ENCODE measurements around the gene CD7.

The CD7 gene

GRCh38 chr17:82276938-82277337 is 40.5 kb downstream of the CD7 start:
- Histone ChIP-seq H3K4me1 (ENCODE audit: control insufficient read depth in 1 of 2, insufficient read depth in 2 of 2, low read length in 2 of 2) (peaks cover 30 to 32% of the 10 kb centered on the region in 2 donors), H3K9me3 (ENCODE audit: control insufficient read depth in 1 of 2, low read length in 2 of 2) (no peaks in the 10 kb centered on the region), H3K9ac (ENCODE audit: low read depth in 1 of 2, low read length in 2 of 2) (no peak overlapping the region), H3K27ac (ENCODE audit: low read depth, low read length) (no peak overlapping the region), H3K36me3 (ENCODE audit: control insufficient read depth in 1 of 2, insufficient read depth in 2 of 2, low read length in 2 of 2) (peaks cover 5 to 7% of the 10 kb centered on the region in 2 donors), H3K27me3 (ENCODE audit: control insufficient read depth in 1 of 2, insufficient read depth in 2 of 2, low read length in 2 of 2) (no peaks in the 10 kb centered on the region), H3K4me3 (ENCODE audit: low read depth in 1 of 2, low read length in 2 of 2) (no peak overlapping the region)

GRCh38 chr17:82275326-82275725 is 42.1 kb downstream of the CD7 start:
- Histone ChIP-seq H3K4me3 (ENCODE audit: low read depth in 1 of 2, low read length in 2 of 2) (no peak overlapping the region), H3K9me3 (ENCODE audit: control insufficient read depth in 1 of 2, low read length in 2 of 2) (no peaks in the 10 kb centered on the region), H3K27ac (ENCODE audit: low read depth, low read length) (no peak overlapping the region), H3K36me3 (ENCODE audit: control insufficient read depth in 1 of 2, insufficient read depth in 2 of 2, low read length in 2 of 2) (peaks cover 13 to 19% of the 10 kb centered on the region in 2 donors), H3K27me3 (ENCODE audit: control insufficient read depth in 1 of 2, insufficient read depth in 2 of 2, low read length in 2 of 2) (no peaks in the 10 kb centered on the region), H3K4me1 (ENCODE audit: control insufficient read depth in 1 of 2, insufficient read depth in 2 of 2, low read length in 2 of 2) (peaks cover 36 to 38% of the 10 kb centered on the region in 2 donors), H3K9ac (ENCODE audit: low read depth in 1 of 2, low read length in 2 of 2) (peak overlapping the region in 1 of 2 donors; percentile 12)

GRCh38 chr17:82274134-82275020 is 43.0 kb downstream of the CD7 start:
- Histone ChIP-seq H3K27ac (ENCODE audit: low read depth, low read length) (no peak overlapping the region), H3K9me3 (ENCODE audit: control insufficient read depth in 1 of 2, low read length in 2 of 2) (no peaks in the 10 kb centered on the region), H3K4me1 (ENCODE audit: control insufficient read depth in 1 of 2, insufficient read depth in 2 of 2, low read length in 2 of 2) (peaks cover 45 to 47% of the 10 kb centered on the region in 2 donors)

GRCh38 chr17:82273327-82274133 is 43.9 kb downstream of the CD7 start, which contains the start of gene CSNK1D:
CSNK1D (minus strand) TSS chr17:82273700; CDS start chr17:82273381, 319 bp downstream.
- no peaks in the 10 kb centered on the region for H3K27me3 ChIP-seq (ENCODE audit: control insufficient read depth in 1 of 2, insufficient read depth in 2 of 2, low read length in 2 of 2)
- H3K27ac ChIP-seq (ENCODE audit: low read depth, low read length): peak within 1 kb of the TSS; percentile 92
- peak within 1 kb of the TSS; percentile 80 to 81 for H3K9ac ChIP-seq (ENCODE audit: low read depth in 1 of 2, low read length in 2 of 2)
- peaks cover 46 to 50% of the 10 kb centered on the region in 2 donors for H3K4me1 ChIP-seq (ENCODE audit: control insufficient read depth in 1 of 2, insufficient read depth in 2 of 2, low read length in 2 of 2)
- no peaks in the 10 kb centered on the region for H3K9me3 ChIP-seq (ENCODE audit: control insufficient read depth in 1 of 2, low read length in 2 of 2)
- H3K4me3 ChIP-seq (ENCODE audit: low read depth in 1 of 2, low read length in 2 of 2): peak within 1 kb of the TSS; percentile 68 to 79
- peaks cover 13 to 29% of the 10 kb centered on the region in 2 donors for H3K36me3 ChIP-seq (ENCODE audit: control insufficient read depth in 1 of 2, insufficient read depth in 2 of 2, low read length in 2 of 2)

More at GRCh38 chr17:82274134-82275020, 43.0 kb downstream of the CD7 start:
- H3K36me3 ChIP-seq (ENCODE audit: control insufficient read depth in 1 of 2, insufficient read depth in 2 of 2, low read length in 2 of 2): peaks cover 13 to 28% of the 10 kb centered on the region in 2 donors
- H3K4me3 ChIP-seq (ENCODE audit: low read depth in 1 of 2, low read length in 2 of 2): peak overlapping the region; percentile 68 to 79
- no peaks in the 10 kb centered on the region for H3K27me3 ChIP-seq (ENCODE audit: control insufficient read depth in 1 of 2, insufficient read depth in 2 of 2, low read length in 2 of 2)
- peak overlapping the region; percentile 75 to 80 for H3K9ac ChIP-seq (ENCODE audit: low read depth in 1 of 2, low read length in 2 of 2)

- Histone ChIP-seq H3K9me3 (ENCODE audit: control insufficient read depth in 1 of 2, low read length in 2 of 2) (no peaks in the 10 kb centered on the region), H3K4me1 (ENCODE audit: control insufficient read depth in 1 of 2, insufficient read depth in 2 of 2, low read length in 2 of 2) (peaks cover 53 to 55% of the 10 kb centered on the region in 2 donors), H3K36me3 (ENCODE audit: control insufficient read depth in 1 of 2, insufficient read depth in 2 of 2, low read length in 2 of 2) (peaks cover 9 to 29% of the 10 kb centered on the region in 2 donors), H3K27ac (ENCODE audit: low read depth, low read length) (peak overlapping the region; percentile 92), H3K27me3 (ENCODE audit: control insufficient read depth in 1 of 2, insufficient read depth in 2 of 2, low read length in 2 of 2) (no peaks in the 10 kb centered on the region), H3K9ac (ENCODE audit: low read depth in 1 of 2, low read length in 2 of 2) (peak overlapping the region; percentile 53 to 81), H3K4me3 (ENCODE audit: low read depth in 1 of 2, low read length in 2 of 2) (peak overlapping the region; percentile 68 to 79)
These were observed 44.7 kb downstream of the CD7 start for GRCh38 chr17:82272495-82273326.

- Histone ChIP-seq H3K9ac (ENCODE audit: low read depth in 1 of 2, low read length in 2 of 2) (peak overlapping the region; percentile 30 to 53), H3K9me3 (ENCODE audit: control insufficient read depth in 1 of 2, low read length in 2 of 2) (no peaks in the 10 kb centered on the region), H3K36me3 (ENCODE audit: control insufficient read depth in 1 of 2, insufficient read depth in 2 of 2, low read length in 2 of 2) (peaks cover 10 to 29% of the 10 kb centered on the region in 2 donors), H3K27ac (ENCODE audit: low read depth, low read length) (no peak overlapping the region), H3K4me3 (ENCODE audit: low read depth in 1 of 2, low read length in 2 of 2) (peak overlapping the region; percentile 68 to 72), H3K4me1 (ENCODE audit: control insufficient read depth in 1 of 2, insufficient read depth in 2 of 2, low read length in 2 of 2) (peaks cover 63 to 66% of the 10 kb centered on the region in 2 donors), H3K27me3 (ENCODE audit: control insufficient read depth in 1 of 2, insufficient read depth in 2 of 2, low read length in 2 of 2) (no peaks in the 10 kb centered on the region)
These were observed 46.0 kb downstream of the CD7 start for GRCh38 chr17:82271401-82271800.

GRCh38 chr17:82270651-82271050 is 46.8 kb downstream of the CD7 start:
- Histone ChIP-seq H3K9ac (ENCODE audit: low read depth in 1 of 2, low read length in 2 of 2) (peak overlapping the region; percentile 39), H3K4me3 (ENCODE audit: low read depth in 1 of 2, low read length in 2 of 2) (peak overlapping the region in 1 of 2 donors; percentile 33), H3K9me3 (ENCODE audit: control insufficient read depth in 1 of 2, low read length in 2 of 2) (no peaks in the 10 kb centered on the region), H3K36me3 (ENCODE audit: control insufficient read depth in 1 of 2, insufficient read depth in 2 of 2, low read length in 2 of 2) (peaks cover 18 to 36% of the 10 kb centered on the region in 2 donors), H3K4me1 (ENCODE audit: control insufficient read depth in 1 of 2, insufficient read depth in 2 of 2, low read length in 2 of 2) (peaks cover 71% of the 10 kb centered on the region in 2 donors), H3K27ac (ENCODE audit: low read depth, low read length) (peak overlapping the region; percentile 26), H3K27me3 (ENCODE audit: control insufficient read depth in 1 of 2, insufficient read depth in 2 of 2, low read length in 2 of 2) (no peaks in the 10 kb centered on the region)

- peak overlapping the region; percentile 33 to 36 for H3K4me3 ChIP-seq (ENCODE audit: low read depth in 1 of 2, low read length in 2 of 2)
- peak overlapping the region; percentile 39 to 43 for H3K9ac ChIP-seq (ENCODE audit: low read depth in 1 of 2, low read length in 2 of 2)
- H3K27ac ChIP-seq (ENCODE audit: low read depth, low read length): peak overlapping the region; percentile 26
- H3K27me3 ChIP-seq (ENCODE audit: control insufficient read depth in 1 of 2, insufficient read depth in 2 of 2, low read length in 2 of 2): no peaks in the 10 kb centered on the region
- H3K36me3 ChIP-seq (ENCODE audit: control insufficient read depth in 1 of 2, insufficient read depth in 2 of 2, low read length in 2 of 2): peaks cover 22 to 43% of the 10 kb centered on the region in 2 donors
- peaks cover 71 to 74% of the 10 kb centered on the region in 2 donors for H3K4me1 ChIP-seq (ENCODE audit: control insufficient read depth in 1 of 2, insufficient read depth in 2 of 2, low read length in 2 of 2)
- H3K9me3 ChIP-seq (ENCODE audit: control insufficient read depth in 1 of 2, low read length in 2 of 2): no peaks in the 10 kb centered on the region
These were observed 47.4 kb downstream of the CD7 start for GRCh38 chr17:82269882-82270500.

Data from duodenal mucosa (tissue), 2 donors.